Measurements from ENCODE around the gene AQR.

DNA sequence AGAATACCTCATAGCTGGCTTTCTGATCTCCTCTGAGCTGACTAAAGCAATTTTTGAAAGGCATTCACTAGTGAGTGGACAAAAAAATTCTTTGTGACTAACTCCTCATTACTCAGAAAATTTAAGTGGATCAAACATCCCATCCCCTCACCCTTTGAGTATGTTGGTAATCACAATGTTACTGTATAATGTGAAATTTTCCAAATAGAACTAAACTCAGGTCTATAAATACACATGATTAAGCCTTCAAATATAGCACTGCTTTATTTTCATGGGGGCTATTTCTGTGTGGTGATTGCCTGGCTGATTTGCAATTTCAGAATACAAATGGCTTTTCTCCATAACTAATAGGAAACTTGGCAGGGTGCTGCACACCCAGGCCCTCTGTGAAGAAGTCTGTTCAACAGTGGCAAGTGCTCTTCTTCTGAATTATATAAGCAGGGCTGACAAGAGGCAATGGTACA lies 128.2 kb downstream of the AQR start:
- TF ChIP-seq, protein P1, sequence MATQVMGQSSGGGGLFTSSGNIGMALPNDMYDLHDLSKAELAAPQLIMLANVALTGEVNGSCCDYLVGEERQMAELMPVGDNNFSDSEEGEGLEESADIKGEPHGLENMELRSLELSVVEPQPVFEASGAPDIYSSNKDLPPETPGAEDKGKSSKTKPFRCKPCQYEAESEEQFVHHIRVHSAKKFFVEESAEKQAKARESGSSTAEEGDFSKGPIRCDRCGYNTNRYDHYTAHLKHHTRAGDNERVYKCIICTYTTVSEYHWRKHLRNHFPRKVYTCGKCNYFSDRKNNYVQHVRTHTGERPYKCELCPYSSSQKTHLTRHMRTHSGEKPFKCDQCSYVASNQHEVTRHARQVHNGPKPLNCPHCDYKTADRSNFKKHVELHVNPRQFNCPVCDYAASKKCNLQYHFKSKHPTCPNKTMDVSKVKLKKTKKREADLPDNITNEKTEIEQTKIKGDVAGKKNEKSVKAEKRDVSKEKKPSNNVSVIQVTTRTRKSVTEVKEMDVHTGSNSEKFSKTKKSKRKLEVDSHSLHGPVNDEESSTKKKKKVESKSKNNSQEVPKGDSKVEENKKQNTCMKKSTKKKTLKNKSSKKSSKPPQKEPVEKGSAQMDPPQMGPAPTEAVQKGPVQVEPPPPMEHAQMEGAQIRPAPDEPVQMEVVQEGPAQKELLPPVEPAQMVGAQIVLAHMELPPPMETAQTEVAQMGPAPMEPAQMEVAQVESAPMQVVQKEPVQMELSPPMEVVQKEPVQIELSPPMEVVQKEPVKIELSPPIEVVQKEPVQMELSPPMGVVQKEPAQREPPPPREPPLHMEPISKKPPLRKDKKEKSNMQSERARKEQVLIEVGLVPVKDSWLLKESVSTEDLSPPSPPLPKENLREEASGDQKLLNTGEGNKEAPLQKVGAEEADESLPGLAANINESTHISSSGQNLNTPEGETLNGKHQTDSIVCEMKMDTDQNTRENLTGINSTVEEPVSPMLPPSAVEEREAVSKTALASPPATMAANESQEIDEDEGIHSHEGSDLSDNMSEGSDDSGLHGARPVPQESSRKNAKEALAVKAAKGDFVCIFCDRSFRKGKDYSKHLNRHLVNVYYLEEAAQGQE (IDR thresholded peaks at IDR 0.05; ENCODE audit: insufficient read depth in 1 of 2, low read depth in 2 of 2, low read length in 1 of 2) = no peak
- TF ChIP-seq, protein P2, sequence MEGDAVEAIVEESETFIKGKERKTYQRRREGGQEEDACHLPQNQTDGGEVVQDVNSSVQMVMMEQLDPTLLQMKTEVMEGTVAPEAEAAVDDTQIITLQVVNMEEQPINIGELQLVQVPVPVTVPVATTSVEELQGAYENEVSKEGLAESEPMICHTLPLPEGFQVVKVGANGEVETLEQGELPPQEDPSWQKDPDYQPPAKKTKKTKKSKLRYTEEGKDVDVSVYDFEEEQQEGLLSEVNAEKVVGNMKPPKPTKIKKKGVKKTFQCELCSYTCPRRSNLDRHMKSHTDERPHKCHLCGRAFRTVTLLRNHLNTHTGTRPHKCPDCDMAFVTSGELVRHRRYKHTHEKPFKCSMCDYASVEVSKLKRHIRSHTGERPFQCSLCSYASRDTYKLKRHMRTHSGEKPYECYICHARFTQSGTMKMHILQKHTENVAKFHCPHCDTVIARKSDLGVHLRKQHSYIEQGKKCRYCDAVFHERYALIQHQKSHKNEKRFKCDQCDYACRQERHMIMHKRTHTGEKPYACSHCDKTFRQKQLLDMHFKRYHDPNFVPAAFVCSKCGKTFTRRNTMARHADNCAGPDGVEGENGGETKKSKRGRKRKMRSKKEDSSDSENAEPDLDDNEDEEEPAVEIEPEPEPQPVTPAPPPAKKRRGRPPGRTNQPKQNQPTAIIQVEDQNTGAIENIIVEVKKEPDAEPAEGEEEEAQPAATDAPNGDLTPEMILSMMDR (IDR thresholded peaks at IDR 0.05) = no peak
